ENCODE measurements around the gene GDE1.

Gene GDE1

DNA sequence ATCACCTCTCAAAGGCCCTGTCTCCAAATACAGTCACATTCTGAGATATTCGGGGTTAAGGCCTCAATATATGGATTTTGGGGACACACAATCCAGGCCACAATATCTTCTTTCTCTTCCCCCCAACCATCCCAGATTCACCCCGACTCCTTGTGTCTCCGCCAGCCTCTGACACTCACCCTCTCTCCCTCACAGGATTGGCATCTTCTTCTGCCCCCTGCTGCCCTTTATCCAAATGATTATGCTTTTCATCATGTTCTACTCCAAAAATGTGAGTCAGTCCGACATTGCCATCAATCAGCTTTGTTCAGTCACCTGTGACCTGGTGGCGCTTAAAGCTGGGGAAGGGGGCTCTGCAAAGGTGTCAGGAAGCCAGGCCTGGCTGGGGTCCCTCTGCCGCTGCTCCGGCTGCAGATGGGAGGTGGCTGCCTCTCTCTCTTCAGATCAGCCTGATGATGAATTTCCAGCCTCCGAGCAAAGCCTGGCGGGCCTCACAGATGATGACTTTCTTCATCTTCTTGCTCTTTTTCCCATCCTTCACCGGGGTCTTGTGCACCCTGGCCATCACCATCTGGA is 35.1 kb downstream of the GDE1 start:
- no peak for DNase-seq (ENCODE audit: low read depth in 3 of 3)

DNA sequence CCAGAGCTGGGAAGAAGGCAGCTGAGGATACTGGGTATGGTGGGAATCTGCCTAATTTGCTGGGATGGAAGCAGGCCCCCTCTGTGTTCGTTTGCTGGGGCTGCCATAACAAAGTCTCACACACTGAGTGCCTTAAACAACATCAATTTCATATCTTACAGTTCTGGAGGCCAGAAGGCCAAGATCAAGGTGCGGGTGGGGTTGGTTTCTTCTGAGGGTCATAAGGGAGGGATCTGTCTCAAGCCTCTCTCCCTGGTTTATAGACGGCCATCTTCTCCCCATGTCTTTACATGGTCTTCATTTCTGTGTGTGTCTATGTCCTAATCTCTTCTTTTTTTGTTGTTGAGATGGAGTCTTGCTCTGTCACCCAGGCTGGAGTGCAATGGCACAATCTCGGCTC is 35.8 kb downstream of the GDE1 start:
- DNase-seq (ENCODE audit: low read depth in 3 of 3), result no peak

DNA sequence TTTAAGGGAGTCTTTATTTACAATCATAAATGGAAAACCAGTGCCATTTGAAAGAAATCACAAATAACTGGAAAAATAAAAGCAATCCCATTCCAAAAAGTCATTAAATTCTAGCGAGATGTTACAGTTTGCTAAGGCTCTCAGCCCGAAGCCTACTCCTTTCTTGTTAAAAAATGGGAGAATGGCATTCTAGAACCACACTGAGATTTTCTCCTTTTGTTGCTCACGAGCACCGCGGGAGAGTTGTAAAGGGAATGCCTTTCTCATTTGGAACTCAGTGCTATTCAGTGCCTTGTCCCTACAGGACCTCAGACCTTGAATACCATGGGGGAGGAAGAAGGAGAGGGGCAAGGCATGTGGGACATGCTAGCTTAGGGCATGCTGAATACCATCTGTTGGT is 36.3 kb downstream of the GDE1 start:
- DNase-seq (ENCODE audit: low read depth in 3 of 3), result no peak

DNA sequence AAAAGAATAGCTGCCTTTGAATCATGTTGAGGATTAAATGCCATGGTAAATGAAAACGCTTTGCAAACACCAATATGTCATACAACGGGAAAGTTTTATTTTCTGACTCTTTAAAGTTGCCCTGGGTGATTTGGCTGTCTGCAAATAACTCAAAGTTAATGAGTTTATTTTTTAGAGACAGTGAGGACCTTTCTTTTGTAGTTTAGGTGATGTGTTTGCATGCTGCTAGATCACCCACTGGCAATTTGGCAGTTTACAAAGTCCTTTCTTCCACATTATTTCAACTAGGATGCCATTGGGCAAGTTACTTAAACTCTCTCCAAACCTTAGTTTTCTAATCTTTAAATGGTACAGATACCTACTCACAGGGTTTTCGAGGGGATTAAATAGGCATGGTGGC is 37.8 kb downstream of the GDE1 start:
- no peak for DNase-seq (ENCODE audit: low read depth in 3 of 3)

DNA sequence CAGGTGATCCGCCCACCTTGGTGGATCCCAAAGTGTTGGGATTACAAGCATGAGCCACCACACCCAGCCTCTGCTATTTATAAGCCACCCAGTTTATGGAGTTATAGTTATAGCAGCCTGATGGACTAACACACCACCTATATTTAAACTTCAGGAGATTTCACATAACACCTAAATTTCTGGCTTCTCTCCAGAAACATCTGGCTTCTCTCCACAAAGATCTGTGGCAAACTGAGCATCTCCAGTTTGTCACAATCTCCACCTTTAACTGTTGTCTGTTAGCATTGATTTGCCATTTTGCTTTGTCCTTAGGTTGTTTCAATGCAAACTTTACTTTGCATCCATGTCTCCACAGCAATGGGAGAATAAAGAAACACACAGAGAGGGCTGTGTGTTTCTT is 39.6 kb downstream of the GDE1 start:
- no peak for DNase-seq (ENCODE audit: low read depth in 3 of 3)

DNA sequence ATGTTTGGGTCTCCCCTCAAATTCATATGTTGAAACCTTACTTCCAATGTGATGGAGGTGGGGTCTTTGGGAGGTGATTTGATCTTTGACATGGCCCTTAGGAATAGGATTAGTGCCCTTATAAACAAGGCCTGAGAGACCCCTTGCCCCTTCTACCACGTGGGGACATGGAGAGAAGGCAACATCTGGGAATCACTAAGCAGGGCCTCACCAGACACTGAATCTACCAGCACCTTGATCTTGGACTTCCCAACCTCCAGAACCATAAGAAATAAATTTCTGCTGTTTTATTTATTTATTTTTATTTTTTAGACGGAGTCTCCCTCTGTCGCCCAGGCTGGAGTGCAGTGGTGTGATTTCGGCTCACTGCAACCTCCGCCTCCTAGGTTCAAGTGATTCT is 40.1 kb downstream of the GDE1 start:
- DNase-seq (ENCODE audit: low read depth in 3 of 3), result no peak

DNA sequence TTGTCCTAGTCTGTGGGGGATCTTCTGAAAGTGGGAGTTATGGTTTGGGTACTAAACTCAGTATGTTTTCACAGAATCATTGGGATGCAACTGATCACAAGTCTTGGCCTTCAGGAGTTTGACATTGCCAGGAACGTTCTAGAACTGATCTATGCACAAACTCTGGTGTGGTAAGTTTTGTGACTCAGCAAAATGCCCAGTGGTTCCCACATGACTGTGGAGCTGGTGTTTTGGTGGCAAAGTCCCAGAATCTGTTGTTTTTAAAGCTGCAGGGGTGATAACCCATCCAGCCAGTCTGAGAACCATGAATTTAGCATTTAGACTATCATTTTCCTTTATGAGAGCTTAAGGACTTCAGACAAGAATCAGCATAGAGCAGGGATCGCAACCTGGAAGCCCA is 40.6 kb downstream of the GDE1 start:
- no peak for DNase-seq (ENCODE audit: low read depth in 3 of 3)

DNA sequence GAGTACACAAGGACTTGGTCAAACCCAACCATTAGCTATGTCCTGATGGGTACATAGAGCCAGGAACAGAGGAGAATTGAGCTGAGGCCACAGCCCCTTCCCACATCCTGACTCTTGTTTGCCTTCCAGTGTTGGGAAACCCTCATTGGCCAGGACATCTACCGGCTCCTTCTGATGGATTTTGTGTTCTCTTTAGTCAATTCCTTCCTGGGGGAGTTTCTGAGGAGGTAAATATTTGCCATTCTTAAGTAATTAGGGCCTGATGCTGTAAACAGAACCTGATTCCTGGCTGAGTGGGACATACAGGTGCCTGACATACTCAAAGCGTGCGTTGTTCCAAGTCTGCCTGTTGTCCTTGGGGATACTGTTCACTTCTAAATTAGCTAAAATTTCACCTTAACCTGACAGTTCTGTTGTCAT is 42.6 kb downstream of the GDE1 start:
- no peak for DNase-seq (ENCODE audit: low read depth in 3 of 3)

DNA sequence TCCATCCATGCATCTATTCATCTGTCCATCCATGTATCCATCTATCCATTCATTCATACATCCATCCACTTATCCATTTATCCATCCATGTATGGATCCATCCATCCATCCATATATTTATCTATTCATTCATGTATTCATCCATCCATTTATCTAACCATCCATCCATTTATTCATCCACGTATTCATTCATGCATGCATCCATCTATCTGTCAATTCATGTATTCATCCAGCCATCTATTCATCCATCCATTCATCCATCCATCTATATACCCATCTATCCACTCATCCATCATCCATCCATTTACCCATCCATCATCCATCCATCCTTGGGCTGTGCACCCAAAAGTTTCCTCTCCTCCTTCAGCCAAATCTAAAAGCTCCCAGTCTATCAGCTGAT is 43.4 kb downstream of the GDE1 start:
- DNase-seq (ENCODE audit: low read depth in 3 of 3), result no peak

DNA sequence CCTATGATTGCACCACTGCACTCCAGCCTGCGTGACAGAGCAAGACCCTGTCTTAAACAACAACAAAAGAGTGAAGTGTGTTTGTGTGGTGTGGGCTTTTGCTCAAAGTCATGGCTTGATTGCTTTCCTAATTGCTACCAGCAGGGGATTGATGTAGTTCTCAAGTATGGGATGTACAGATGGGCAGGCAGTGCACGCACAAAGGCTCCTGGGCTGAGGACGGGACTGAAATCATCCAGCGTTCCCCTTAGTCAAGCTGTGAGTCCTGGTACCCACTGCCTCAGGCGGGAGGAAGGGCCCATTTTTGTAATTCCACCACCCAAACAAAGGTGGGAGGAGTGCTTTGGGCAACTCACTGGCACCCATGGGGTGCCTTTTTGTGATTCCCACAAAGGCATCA is 47.3 kb downstream of the GDE1 start:
- no peak for DNase-seq (ENCODE audit: low read depth in 3 of 3)

DNA sequence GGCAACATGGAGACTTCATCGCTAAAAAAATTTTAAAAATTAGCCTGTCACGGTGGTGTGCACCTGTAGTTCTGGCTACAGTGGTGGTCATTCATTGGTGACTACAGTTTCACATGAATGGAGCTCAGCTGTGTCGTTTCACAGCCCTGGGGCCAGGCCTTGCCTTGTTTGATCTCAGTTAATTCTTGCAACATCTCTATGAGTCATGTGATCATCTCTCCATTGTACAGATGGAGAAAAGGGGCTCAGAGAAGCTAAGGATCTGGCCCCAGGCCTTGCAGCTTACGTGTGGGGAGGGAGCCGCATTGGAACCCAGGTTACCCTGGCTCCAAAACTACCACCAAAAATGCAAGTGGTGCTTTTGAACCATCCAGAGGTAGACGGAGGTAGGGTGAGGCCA is 49.4 kb downstream of the GDE1 start:
- no peak for DNase-seq (ENCODE audit: low read depth in 3 of 3)

DNA sequence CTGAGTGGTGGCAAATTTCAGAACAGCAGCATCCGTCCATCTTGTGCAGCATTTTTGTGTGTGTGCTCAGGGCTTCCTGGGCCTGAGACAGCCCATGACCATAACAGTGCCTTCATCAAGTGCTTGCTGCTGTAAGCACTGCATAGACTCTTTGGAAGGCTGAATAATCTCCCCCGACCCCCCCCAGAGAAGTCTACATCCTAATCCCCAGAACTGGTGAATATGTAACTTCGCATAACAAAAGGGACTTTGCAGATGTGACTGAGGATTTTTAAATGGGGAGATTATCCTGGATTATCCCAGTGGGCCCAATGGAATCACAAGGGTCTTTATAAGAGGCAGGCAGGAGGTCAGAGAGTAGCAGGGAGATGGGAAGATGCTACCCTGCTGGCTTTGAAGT is 53.6 kb downstream of the GDE1 start:
- DNase-seq (ENCODE audit: low read depth in 3 of 3), result no peak

DNA sequence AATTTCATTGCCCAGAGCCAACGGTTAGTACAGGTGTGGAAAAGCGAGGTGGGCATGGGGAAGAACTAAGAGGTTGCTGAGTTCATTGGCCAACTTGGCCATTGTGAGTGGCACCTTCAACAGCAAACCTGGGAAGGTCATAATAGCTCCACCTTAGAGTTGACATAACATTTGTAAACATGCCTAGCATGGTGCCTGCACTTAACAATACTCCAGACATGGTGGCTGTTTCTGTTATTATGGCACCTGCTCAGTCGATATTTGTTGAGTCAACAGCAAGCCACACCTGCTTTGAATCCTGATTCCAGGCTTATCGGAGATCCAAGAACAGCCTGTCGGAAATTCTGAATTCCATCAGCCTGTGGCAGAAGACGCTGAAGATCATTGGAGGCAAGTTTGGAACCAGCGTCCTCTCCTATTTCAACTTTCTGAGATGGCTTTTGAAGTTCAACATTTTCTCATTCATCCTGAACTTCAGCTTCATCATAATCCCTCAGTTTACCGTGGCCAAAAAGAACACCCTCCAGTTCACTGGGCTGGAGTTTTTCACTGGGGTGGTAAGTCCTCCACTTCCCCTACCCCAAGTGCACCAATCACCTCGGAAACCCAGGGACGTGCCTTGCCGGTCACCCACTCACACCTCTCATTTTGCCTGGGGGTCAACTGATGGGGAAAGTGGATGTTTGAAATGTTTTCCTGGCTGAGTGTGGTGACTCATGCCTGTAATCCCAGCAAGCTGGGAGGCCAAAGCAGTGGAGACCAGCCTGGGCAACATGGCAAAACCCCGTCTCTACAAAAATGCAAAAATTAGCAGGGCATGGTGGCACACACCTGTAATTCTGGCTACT is 58.2 kb downstream of the GDE1 start:
- DNase-seq (ENCODE audit: low read depth in 3 of 3), result no peak

DNA sequence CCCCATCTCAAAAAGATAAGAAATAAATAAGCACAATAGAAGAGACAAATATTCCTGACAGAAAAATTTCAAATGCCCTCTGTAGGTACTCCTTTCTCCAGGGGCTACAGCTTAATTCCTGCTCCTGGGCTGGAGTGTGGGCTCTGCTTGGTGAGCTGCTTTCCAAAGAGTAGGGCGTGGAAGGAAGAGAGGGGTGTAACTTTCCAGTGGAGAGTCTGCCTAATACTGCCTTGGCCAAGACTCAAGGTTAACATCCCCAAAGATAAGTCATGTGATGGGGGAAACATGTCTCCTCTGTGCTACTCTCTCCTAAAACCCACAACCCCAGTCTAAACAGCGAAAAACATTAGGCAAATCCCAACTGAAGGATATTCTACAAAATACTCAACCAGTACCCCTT is 61.5 kb downstream of the GDE1 start:
- no peak for DNase-seq (ENCODE audit: low read depth in 3 of 3)

DNA sequence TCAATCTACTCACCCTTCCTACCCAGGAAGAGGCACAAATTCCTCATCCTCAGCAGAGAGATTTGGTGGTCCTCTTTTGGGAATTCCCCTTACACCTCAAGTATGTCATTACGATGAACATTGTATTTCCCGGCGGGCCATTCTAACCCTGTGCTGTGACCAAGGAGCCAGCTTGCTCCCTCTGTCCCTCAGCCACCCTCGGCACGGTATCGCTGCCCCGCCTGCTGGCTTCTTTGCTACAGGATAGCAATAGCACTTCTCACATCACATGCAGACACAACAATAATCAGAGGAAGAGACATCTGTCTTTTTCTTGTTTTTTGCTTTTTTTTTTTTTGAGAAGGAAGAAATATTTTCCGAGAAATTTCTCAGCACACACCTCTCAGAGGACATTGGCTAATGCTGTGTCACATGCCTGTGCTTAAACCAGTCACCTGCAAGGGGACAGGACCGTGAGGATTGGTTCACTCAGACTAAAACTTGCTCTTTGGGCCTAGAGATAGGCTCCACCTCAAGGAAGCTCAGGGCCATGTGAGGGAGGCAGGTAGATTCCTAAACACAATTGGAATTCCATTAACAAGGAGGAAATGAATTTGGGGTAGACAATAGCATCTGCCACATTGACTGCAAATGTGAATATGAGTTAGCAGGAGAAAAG is 63.0 kb downstream of the GDE1 start:
- DNase-seq (ENCODE audit: low read depth in 3 of 3), result no peak
